ENCODE measurements around the gene CRADD. TPM values are rescaled to one million over a fixed set of nuclear protein-coding genes. Genes with fewer than 3 reads are reported as not detected.
"Not testable (repeated sequence)": the region's sequence is repeated elsewhere in the genome, so short reads cannot be mapped to it uniquely, and the experiment has no call there.

The CRADD gene
- total and polyA plus RNA-seq, 4 donors: 6.3 to 28.9 (median 16.6) TPM

DNA sequence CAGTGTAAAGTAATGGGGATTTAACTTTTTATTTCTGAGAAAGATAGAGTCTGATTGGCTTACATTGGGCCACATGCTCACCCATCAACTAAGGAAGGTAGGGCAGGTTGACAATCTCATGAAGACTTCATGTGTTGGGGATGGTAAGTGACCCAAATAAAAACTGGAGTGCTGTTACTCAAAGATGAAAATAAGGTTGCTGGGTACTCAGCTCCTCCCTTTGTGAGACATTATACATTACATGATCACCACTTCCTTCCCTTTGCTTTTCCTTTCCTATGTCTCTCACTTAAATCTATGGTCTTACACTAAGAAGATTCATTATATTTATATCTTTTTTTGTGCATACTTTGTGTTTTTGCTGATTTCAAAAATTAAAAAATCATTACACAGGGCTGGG lies 247.2 kb downstream of the CRADD start:
- ATAC-seq (ENCODE audit: insufficient read depth, low FRiP score) (no peak), DNase-seq (no peak)
- H3K27me3 ChIP-seq (ENCODE audit: control insufficient read depth in 3 of 3, insufficient read depth in 3 of 3, low read length in 2 of 3): no peaks in the 10 kb centered on the region
- no peak for TF ChIP-seq CTCF (IDR thresholded peaks at IDR 0.05; ENCODE audit: control extremely low read depth, extremely low read depth)
- no peak overlapping the region for H3K9ac ChIP-seq (ENCODE audit: insufficient read depth in 1 of 2, low read length in 2 of 2)
- H3K4me1 ChIP-seq (ENCODE audit: control insufficient read depth in 5 of 5, insufficient read depth in 5 of 5, low read length in 5 of 5): no peaks in the 10 kb centered on the region
- no peak overlapping the region for H3K4me3 ChIP-seq
- H3K9me3 ChIP-seq (ENCODE audit: control insufficient read depth in 4 of 4, insufficient read depth in 3 of 4, low read length in 3 of 4): peaks cover 0 to 3% (median 3%) of the 10 kb centered on the region in 4 donors
- H3K27ac ChIP-seq (ENCODE audit: low read depth in 1 of 2, low read length in 1 of 2): no peak overlapping the region
- H3K36me3 ChIP-seq (ENCODE audit: control insufficient read depth in 4 of 4, insufficient read depth in 4 of 4, low read length in 4 of 4): no peaks in the 10 kb centered on the region

- Histone ChIP-seq H3K27ac (ENCODE audit: low read depth in 1 of 2, low read length in 1 of 2) (no peak overlapping the region), H3K4me1 (ENCODE audit: control insufficient read depth in 5 of 5, insufficient read depth in 5 of 5, low read length in 5 of 5) (no peaks in the 10 kb centered on the region), H3K4me3 (no peak overlapping the region), H3K36me3 (ENCODE audit: control insufficient read depth in 4 of 4, insufficient read depth in 4 of 4, low read length in 4 of 4) (no peaks in the 10 kb centered on the region), H3K27me3 (ENCODE audit: control insufficient read depth in 3 of 3, insufficient read depth in 3 of 3, low read length in 2 of 3) (no peaks in the 10 kb centered on the region), H3K9me3 (ENCODE audit: control insufficient read depth in 4 of 4, insufficient read depth in 3 of 4, low read length in 3 of 4) (peaks cover 0 to 3% (median 3%) of the 10 kb centered on the region in 4 donors), H3K9ac (ENCODE audit: insufficient read depth in 1 of 2, low read length in 2 of 2) (no peak overlapping the region)
- TF ChIP-seq CTCF (IDR thresholded peaks at IDR 0.05; ENCODE audit: control extremely low read depth, extremely low read depth): no peak
- 69 to 76% methylated on average over 3 of the region's 3 CpGs for WGBS, 2 donors
- DNase-seq: no peak
- no peak for ATAC-seq (ENCODE audit: insufficient read depth, low FRiP score)
These were observed 248.5 kb downstream of the CRADD start for GRCh38 chr12:93925585-93926205.

- WGBS, 2 donors: 88 to 94% methylated on average over 4 of the region's 4 CpGs
- Histone ChIP-seq H3K4me1 (ENCODE audit: control insufficient read depth in 5 of 5, insufficient read depth in 5 of 5, low read length in 5 of 5) (peaks cover 0 to 2% (median 0%) of the 10 kb centered on the region in 5 donors), H3K9me3 (ENCODE audit: control insufficient read depth in 4 of 4, insufficient read depth in 3 of 4, low read length in 3 of 4) (peaks cover 0 to 3% (median 3%) of the 10 kb centered on the region in 4 donors), H3K9ac (ENCODE audit: insufficient read depth in 1 of 2, low read length in 2 of 2) (no peak overlapping the region), H3K4me3 (no peak overlapping the region), H3K36me3 (ENCODE audit: control insufficient read depth in 4 of 4, insufficient read depth in 4 of 4, low read length in 4 of 4) (no peaks in the 10 kb centered on the region), H3K27me3 (ENCODE audit: control insufficient read depth in 3 of 3, insufficient read depth in 3 of 3, low read length in 2 of 3) (no peaks in the 10 kb centered on the region), H3K27ac (ENCODE audit: low read depth in 1 of 2, low read length in 1 of 2) (no peak overlapping the region)
- ATAC-seq (ENCODE audit: insufficient read depth, low FRiP score): no peak
- no peak for DNase-seq
- no peak for TF ChIP-seq CTCF (IDR thresholded peaks at IDR 0.05; ENCODE audit: control extremely low read depth, extremely low read depth)
These were observed 249.1 kb downstream of the CRADD start for GRCh38 chr12:93926237-93926636.

DNA sequence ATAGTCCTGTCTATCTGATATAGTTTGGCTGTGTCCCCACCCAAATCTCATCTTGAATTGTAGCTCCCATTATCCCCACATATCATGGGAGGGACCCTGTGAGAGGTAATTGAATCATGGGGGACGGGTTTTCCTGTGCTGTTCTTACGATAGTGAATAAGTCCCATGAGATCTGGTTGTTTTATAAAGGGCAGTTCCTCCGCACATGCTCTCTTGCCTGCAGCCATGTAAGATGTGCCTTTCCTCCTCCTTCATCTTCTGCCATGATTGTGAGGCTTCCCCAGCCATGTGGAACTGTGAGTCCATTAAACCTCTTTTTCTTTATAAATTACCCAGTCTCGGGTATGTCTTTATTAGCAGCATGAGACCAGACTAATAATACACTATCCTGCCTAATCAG lies 251.9 kb downstream of the CRADD start:
- H3K4me3 ChIP-seq; ATAC-seq (ENCODE audit: insufficient read depth, low FRiP score); H3K9me3 ChIP-seq (ENCODE audit: control insufficient read depth in 4 of 4, insufficient read depth in 3 of 4, low read length in 3 of 4); H3K27me3 ChIP-seq (ENCODE audit: control insufficient read depth in 3 of 3, insufficient read depth in 3 of 3, low read length in 2 of 3); DNase-seq; H3K27ac ChIP-seq (ENCODE audit: low read depth in 1 of 2, low read length in 1 of 2); H3K36me3 ChIP-seq (ENCODE audit: control insufficient read depth in 4 of 4, insufficient read depth in 4 of 4, low read length in 4 of 4); H3K4me1 ChIP-seq (ENCODE audit: control insufficient read depth in 5 of 5, insufficient read depth in 5 of 5, low read length in 5 of 5); H3K9ac ChIP-seq (ENCODE audit: insufficient read depth in 1 of 2, low read length in 2 of 2): not testable (repeated sequence)
- 93 to 95% methylated on average over 4 of the region's 4 CpGs for WGBS, 2 donors

All from lung (tissue), 12 donors.